ENCODE data around the gene EPC2.
"Not testable (repeated sequence)": the region's sequence is repeated elsewhere in the genome, so short reads cannot be mapped to it uniquely, and the experiment has no call there.

The EPC2 gene

DNA sequence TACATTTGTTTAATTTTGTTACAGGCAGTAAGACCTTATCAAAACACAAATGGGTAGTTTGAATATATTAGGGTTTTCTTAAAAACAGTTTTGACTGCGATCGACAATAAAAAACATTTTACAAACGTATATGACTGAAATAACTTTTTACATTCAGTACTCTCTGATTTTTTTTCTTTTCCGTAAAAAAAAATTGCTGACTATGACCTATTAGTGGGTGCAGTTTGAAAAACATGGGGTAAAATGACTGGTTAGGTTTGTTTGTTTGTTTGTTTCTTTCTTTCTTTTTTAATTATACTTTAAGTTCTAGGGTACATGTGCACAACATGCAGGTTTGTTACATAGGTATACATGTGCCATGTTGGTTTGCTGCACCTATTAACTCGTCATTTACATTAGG is 36.9 kb downstream of the EPC2 start:
- no peak for DNase-seq
- 100% methylated on average over 1 of the region's 5 CpGs for WGBS (ENCODE audit: insufficient coverage)
- no peak overlapping the region for H3K4me3 ChIP-seq (ENCODE audit: control insufficient read depth in 1 of 7, extremely low read depth in 1 of 7, insufficient read depth in 4 of 7, low read depth in 2 of 7, low read length in 6 of 7)
- H3K36me3 ChIP-seq (ENCODE audit: control insufficient read depth in 4 of 4, insufficient read depth in 4 of 4, low read length in 3 of 4): peaks cover 0 to 3% (median 2%) of the 10 kb centered on the region in 4 experiments
- no peaks in the 10 kb centered on the region for H3K9me3 ChIP-seq (ENCODE audit: control extremely low read depth in 1 of 5, control insufficient read depth in 4 of 5, insufficient read depth in 2 of 5, low read depth in 1 of 5, low read length in 4 of 5)
- H3K4me1 ChIP-seq (ENCODE audit: control extremely low read depth in 1 of 4, control insufficient read depth in 4 of 4, insufficient read depth in 4 of 4, low read length in 3 of 4): peaks cover 0 to 2% (median 0%) of the 10 kb centered on the region in 4 experiments
- POLR2A ChIA-PET: no interaction called here
- H3K27ac ChIP-seq (ENCODE audit: insufficient read depth in 1 of 2, low read depth in 1 of 2, low read length in 2 of 2, poor library complexity in 1 of 2, severe bottlenecking in 2 of 2): no peak overlapping the region
- CTCF ChIA-PET: no interaction called here
- H3K27me3 ChIP-seq (replicated peaks in 2 of 5; ENCODE audit: control insufficient read depth in 4 of 5, insufficient read depth in 5 of 5, low read length in 4 of 5): no peaks in the 10 kb centered on the region

DNA sequence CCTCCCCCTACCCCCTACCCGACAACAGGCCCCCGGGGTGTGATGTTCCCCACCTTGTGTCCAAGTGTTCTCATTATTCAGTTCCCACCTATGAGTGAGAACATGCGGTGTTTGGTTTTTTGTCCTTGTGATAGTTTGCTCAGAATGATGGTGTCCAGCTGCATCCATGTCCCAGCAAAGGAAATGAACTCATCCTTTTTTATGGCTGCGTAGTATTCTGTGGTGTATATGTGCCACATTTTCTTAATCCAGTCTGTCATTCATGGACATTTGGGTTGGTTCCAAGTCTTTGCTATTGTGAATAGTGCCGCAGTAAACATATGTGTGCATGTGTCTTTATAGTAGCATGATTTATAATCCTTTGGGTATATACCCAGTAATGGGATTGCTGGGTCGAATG is 37.3 kb downstream of the EPC2 start:
- 100% methylated on average over 1 of the region's 6 CpGs for WGBS (ENCODE audit: insufficient coverage)
- H3K27me3 ChIP-seq (replicated peaks in 2 of 5; ENCODE audit: control insufficient read depth in 4 of 5, insufficient read depth in 5 of 5, low read length in 4 of 5); DNase-seq; CTCF ChIA-PET; H3K36me3 ChIP-seq (ENCODE audit: control insufficient read depth in 4 of 4, insufficient read depth in 4 of 4, low read length in 3 of 4); H3K4me3 ChIP-seq (ENCODE audit: control insufficient read depth in 1 of 7, extremely low read depth in 1 of 7, insufficient read depth in 4 of 7, low read depth in 2 of 7, low read length in 6 of 7); H3K9me3 ChIP-seq (ENCODE audit: control extremely low read depth in 1 of 5, control insufficient read depth in 4 of 5, insufficient read depth in 2 of 5, low read depth in 1 of 5, low read length in 4 of 5); H3K4me1 ChIP-seq (ENCODE audit: control extremely low read depth in 1 of 4, control insufficient read depth in 4 of 4, insufficient read depth in 4 of 4, low read length in 3 of 4); POLR2A ChIA-PET; H3K27ac ChIP-seq (ENCODE audit: insufficient read depth in 1 of 2, low read depth in 1 of 2, low read length in 2 of 2, poor library complexity in 1 of 2, severe bottlenecking in 2 of 2): not testable (repeated sequence)

DNA sequence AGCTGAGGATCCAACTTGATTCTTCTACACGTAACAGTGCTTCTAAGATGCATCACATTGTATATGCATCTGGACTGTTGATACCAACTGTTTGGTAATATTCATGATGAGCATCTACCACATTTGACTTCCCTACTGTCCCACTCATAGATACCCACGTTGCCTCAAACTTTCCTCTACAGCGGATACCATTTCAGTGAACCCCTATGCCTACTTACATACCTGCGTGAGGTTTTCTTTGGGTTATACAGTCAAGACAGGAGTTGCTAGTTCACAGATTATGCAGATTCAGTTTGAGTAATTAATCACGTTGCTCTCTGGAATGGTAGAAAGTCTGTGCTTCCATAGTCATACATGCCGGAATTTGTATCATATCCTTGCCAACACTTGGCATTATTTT is 40.0 kb downstream of the EPC2 start:
- peaks cover 0 to 2% (median 0%) of the 10 kb centered on the region in 4 experiments for H3K36me3 ChIP-seq (ENCODE audit: control insufficient read depth in 4 of 4, insufficient read depth in 4 of 4, low read length in 3 of 4)
- H3K27ac ChIP-seq (ENCODE audit: insufficient read depth in 1 of 2, low read depth in 1 of 2, low read length in 2 of 2, poor library complexity in 1 of 2, severe bottlenecking in 2 of 2): no peak overlapping the region
- DNase-seq: no peak
- no peaks in the 10 kb centered on the region for H3K27me3 ChIP-seq (replicated peaks in 2 of 5; ENCODE audit: control insufficient read depth in 4 of 5, insufficient read depth in 5 of 5, low read length in 4 of 5)
- peaks cover 0 to 2% (median 0%) of the 10 kb centered on the region in 4 experiments for H3K4me1 ChIP-seq (ENCODE audit: control extremely low read depth in 1 of 4, control insufficient read depth in 4 of 4, insufficient read depth in 4 of 4, low read length in 3 of 4)
- H3K4me3 ChIP-seq (ENCODE audit: control insufficient read depth in 1 of 7, extremely low read depth in 1 of 7, insufficient read depth in 4 of 7, low read depth in 2 of 7, low read length in 6 of 7): no peak overlapping the region
- POLR2A ChIA-PET: no interaction called here
- CTCF ChIA-PET: no interaction called here
- no peaks in the 10 kb centered on the region for H3K9me3 ChIP-seq (ENCODE audit: control extremely low read depth in 1 of 5, control insufficient read depth in 4 of 5, insufficient read depth in 2 of 5, low read depth in 1 of 5, low read length in 4 of 5)
- WGBS (ENCODE audit: insufficient coverage): 98% methylated on average over 5 of the region's 6 CpGs

DNA sequence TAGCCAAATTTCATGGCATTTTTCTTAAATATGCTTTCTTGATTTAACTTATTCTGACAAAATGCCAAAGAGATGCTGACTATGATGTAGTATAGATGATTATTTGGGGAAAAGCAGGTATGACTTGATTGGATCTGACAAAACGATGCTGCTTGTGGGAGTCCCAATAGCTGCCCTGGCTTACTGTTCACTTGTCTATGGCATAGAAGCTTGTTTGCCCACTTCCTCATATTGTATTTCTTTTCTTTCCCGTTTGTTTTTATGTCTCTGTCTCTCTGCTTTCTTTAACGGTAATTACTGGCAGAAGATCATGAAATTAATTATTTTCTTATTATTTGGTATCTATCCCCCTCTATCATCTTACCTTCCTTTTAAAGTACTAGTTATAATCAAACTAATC is 43.0 kb downstream of the EPC2 start:
- H3K36me3 ChIP-seq (ENCODE audit: control insufficient read depth in 4 of 4, insufficient read depth in 4 of 4, low read length in 3 of 4): peaks cover 2 to 21% (median 10%) of the 10 kb centered on the region in 4 experiments
- CTCF ChIA-PET: no interaction called here
- H3K27me3 ChIP-seq (replicated peaks in 2 of 5; ENCODE audit: control insufficient read depth in 4 of 5, insufficient read depth in 5 of 5, low read length in 4 of 5): no peaks in the 10 kb centered on the region
- DNase-seq: peak in 1 of 3 donors; percentile 22
- H3K9me3 ChIP-seq (ENCODE audit: control extremely low read depth in 1 of 5, control insufficient read depth in 4 of 5, insufficient read depth in 2 of 5, low read depth in 1 of 5, low read length in 4 of 5): no peaks in the 10 kb centered on the region
- POLR2A ChIA-PET: no interaction called here
- no peak overlapping the region for H3K4me3 ChIP-seq (ENCODE audit: control insufficient read depth in 1 of 7, extremely low read depth in 1 of 7, insufficient read depth in 4 of 7, low read depth in 2 of 7, low read length in 6 of 7)
- no peaks in the 10 kb centered on the region for H3K4me1 ChIP-seq (ENCODE audit: control extremely low read depth in 1 of 4, control insufficient read depth in 4 of 4, insufficient read depth in 4 of 4, low read length in 3 of 4)
- WGBS (ENCODE audit: insufficient coverage): 100% methylated on average over 1 of the region's 3 CpGs
- no peak overlapping the region for H3K27ac ChIP-seq (ENCODE audit: insufficient read depth in 1 of 2, low read depth in 1 of 2, low read length in 2 of 2, poor library complexity in 1 of 2, severe bottlenecking in 2 of 2)

DNA sequence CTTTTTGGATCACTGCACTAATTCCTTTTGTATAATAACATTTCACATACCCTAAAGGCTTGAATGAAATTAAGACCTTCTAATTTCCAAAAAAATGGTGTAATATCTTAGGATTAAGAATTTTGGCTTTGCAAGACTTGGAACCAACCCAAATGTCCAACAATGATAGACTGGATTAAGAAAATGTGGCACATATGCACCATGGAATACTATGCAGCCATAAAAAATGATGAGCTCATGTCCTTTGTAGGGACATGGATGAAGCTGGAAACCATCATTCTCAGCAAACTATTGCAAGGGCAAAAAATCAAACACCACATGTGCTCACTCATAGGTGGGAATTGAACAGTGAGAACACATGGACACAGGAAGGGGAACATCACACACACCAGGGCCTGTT is 43.5 kb downstream of the EPC2 start:
- H3K27me3 ChIP-seq (replicated peaks in 2 of 5; ENCODE audit: control insufficient read depth in 4 of 5, insufficient read depth in 5 of 5, low read length in 4 of 5); CTCF ChIA-PET; H3K4me1 ChIP-seq (ENCODE audit: control extremely low read depth in 1 of 4, control insufficient read depth in 4 of 4, insufficient read depth in 4 of 4, low read length in 3 of 4); H3K9me3 ChIP-seq (ENCODE audit: control extremely low read depth in 1 of 5, control insufficient read depth in 4 of 5, insufficient read depth in 2 of 5, low read depth in 1 of 5, low read length in 4 of 5); DNase-seq; POLR2A ChIA-PET; H3K4me3 ChIP-seq (ENCODE audit: control insufficient read depth in 1 of 7, extremely low read depth in 1 of 7, insufficient read depth in 4 of 7, low read depth in 2 of 7, low read length in 6 of 7); H3K27ac ChIP-seq (ENCODE audit: insufficient read depth in 1 of 2, low read depth in 1 of 2, low read length in 2 of 2, poor library complexity in 1 of 2, severe bottlenecking in 2 of 2): not testable (repeated sequence)
- H3K36me3 ChIP-seq (ENCODE audit: control insufficient read depth in 4 of 4, insufficient read depth in 4 of 4, low read length in 3 of 4): peaks cover 2 to 21% (median 10%) of the 10 kb centered on the region in 4 experiments

DNA sequence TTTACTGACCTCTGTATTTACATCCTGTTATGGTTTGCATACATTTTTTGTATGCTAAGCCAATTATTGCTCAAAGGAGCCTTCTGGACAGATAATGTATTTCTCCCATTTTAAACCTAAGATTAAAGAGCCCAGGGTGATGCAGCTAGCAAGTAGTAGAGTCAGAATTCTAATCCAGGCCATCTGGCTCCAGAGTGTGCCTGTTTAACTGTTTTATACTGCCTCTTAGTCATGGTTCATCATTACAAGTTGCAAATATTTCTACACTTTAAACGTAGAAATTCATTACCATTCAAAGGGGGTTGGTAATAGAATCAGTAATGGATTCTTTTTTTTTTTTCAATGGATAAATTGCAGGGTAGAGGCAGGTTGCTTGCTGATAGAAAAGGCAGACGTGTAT is 52.4 kb downstream of the EPC2 start:
- WGBS (ENCODE audit: insufficient coverage): 100% methylated on average over 2 of the region's 2 CpGs
- ChIA-PET CTCF (no interaction called here), POLR2A (no interaction called here)
- no peak for DNase-seq
- Histone ChIP-seq H3K27me3 (replicated peaks in 2 of 5; ENCODE audit: control insufficient read depth in 4 of 5, insufficient read depth in 5 of 5, low read length in 4 of 5) (no peaks in the 10 kb centered on the region), H3K4me1 (ENCODE audit: control extremely low read depth in 1 of 4, control insufficient read depth in 4 of 4, insufficient read depth in 4 of 4, low read length in 3 of 4) (no peaks in the 10 kb centered on the region), H3K36me3 (ENCODE audit: control insufficient read depth in 4 of 4, insufficient read depth in 4 of 4, low read length in 3 of 4) (peaks cover 16 to 66% (median 27%) of the 10 kb centered on the region in 4 experiments), H3K4me3 (ENCODE audit: control insufficient read depth in 1 of 7, extremely low read depth in 1 of 7, insufficient read depth in 4 of 7, low read depth in 2 of 7, low read length in 6 of 7) (no peak overlapping the region), H3K27ac (ENCODE audit: insufficient read depth in 1 of 2, low read depth in 1 of 2, low read length in 2 of 2, poor library complexity in 1 of 2, severe bottlenecking in 2 of 2) (no peak overlapping the region), H3K9me3 (ENCODE audit: control extremely low read depth in 1 of 5, control insufficient read depth in 4 of 5, insufficient read depth in 2 of 5, low read depth in 1 of 5, low read length in 4 of 5) (peaks cover 3 to 28% (median 6%) of the 10 kb centered on the region in 5 experiments)

DNA sequence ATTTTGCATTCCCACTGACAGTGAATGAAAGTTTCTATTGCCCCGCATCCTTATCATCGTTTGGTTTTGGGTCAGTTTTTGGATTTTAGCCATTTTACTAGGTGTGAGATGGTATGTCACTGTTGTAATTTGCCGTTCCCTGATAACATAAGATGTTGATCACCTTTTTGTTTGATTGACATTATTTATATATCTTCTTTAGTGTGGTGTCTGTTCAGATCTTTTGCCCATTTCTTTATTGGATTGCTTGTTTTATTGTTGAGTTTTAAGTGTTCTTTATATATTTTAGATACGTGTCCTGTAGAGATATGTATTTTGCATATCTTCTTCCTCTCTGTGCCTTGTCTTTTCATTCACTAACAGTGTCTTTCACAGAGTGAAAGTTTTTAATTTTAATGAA is 55.3 kb downstream of the EPC2 start:
- H3K4me1 ChIP-seq (ENCODE audit: control extremely low read depth in 1 of 4, control insufficient read depth in 4 of 4, insufficient read depth in 4 of 4, low read length in 3 of 4): no peaks in the 10 kb centered on the region
- no peak for DNase-seq
- WGBS (ENCODE audit: insufficient coverage): no CpG with 5 or more reads among the region's 4 CpGs
- peaks cover 6 to 52% (median 11%) of the 10 kb centered on the region in 5 experiments for H3K9me3 ChIP-seq (ENCODE audit: control extremely low read depth in 1 of 5, control insufficient read depth in 4 of 5, insufficient read depth in 2 of 5, low read depth in 1 of 5, low read length in 4 of 5)
- CTCF ChIA-PET: no interaction called here
- H3K4me3 ChIP-seq (ENCODE audit: control insufficient read depth in 1 of 7, extremely low read depth in 1 of 7, insufficient read depth in 4 of 7, low read depth in 2 of 7, low read length in 6 of 7): no peak overlapping the region
- no peaks in the 10 kb centered on the region for H3K27me3 ChIP-seq (replicated peaks in 2 of 5; ENCODE audit: control insufficient read depth in 4 of 5, insufficient read depth in 5 of 5, low read length in 4 of 5)
- POLR2A ChIA-PET: no interaction called here
- no peak overlapping the region for H3K27ac ChIP-seq (ENCODE audit: insufficient read depth in 1 of 2, low read depth in 1 of 2, low read length in 2 of 2, poor library complexity in 1 of 2, severe bottlenecking in 2 of 2)
- H3K36me3 ChIP-seq (ENCODE audit: control insufficient read depth in 4 of 4, insufficient read depth in 4 of 4, low read length in 3 of 4): peaks cover 21 to 69% (median 34%) of the 10 kb centered on the region in 4 experiments

All from common myeloid progenitor, CD34-positive (primary cell).